Tibial artery (tissue), 4 donors: ENCODE data around the gene TBC1D4.

Experiments
- DNase-seq, 2 donors: peaks; one replicate each; pipeline ENCODE4 v3.0.0-alpha.2; 2019
- H3K27ac ChIP-seq, 2 donors: fragments of 200-600 bp; sonication (generic) in 1 of 2; 1 replicate in 1 of 2; 2 replicates in 1 of 2; pipeline ENCODE4 v1.5.1; 2018 to 2019; ENCODE audit warnings: mild to moderate bottlenecking in 1 of 2
- H3K27me3 ChIP-seq, 2 donors: fragments of 200-600 bp; sonication (generic) in 1 of 2; one replicate each; pipeline versions ENCODE4 v1.5.1 to v1.6.0; 2016 to 2019
- H3K36me3 ChIP-seq, 3 donors: fragments of 200-600 bp; sonication (generic) in 2 of 3; one replicate each; pipeline ENCODE4 v1.5.1; 2016 to 2019; ENCODE audit warnings: mild to moderate bottlenecking in 2 of 3
- H3K4me1 ChIP-seq, 4 donors: fragments of 200-600 bp; sonication (generic) in 2 of 4; 1 replicate in 3 of 4; 2 replicates in 1 of 4; pipeline ENCODE4 v1.5.1; 2016 to 2019
- H3K4me3 ChIP-seq, 2 donors: fragments of 200-600 bp; sonication (generic) in 1 of 2; 1 replicate in 1 of 2; 2 replicates in 1 of 2; pipeline ENCODE4 v1.5.1; 2018 to 2019; ENCODE audit warnings: mild to moderate bottlenecking in 2 of 2
- H3K9me3 ChIP-seq, 3 donors: fragments of 200-600 bp; sonication (generic) in 1 of 3; one replicate each; pipeline ENCODE4 v1.5.1; 2016 to 2019
- intact Hi-C: fragments of 100-400 bp; cut with DNase I; formaldehyde crosslinking; loops from one replicate; pipeline ENCODE4 v1.15.0; 2023; ENCODE audit warnings: low total_unique reads
- TF ChIP-seq, protein P1 (sequence below), 2 experiments: fragments of 200-600 bp in 1 of 2; fragments of 450-650 bp in 1 of 2; IDR thresholded peaks; one replicate each; pipeline ENCODE4 v1.5.1; 2017 to 2019; ENCODE audit warnings: antibody characterized with exemption in 2 of 2, mild to moderate bottlenecking in 1 of 2, moderate library complexity in 1 of 2

TBC1D4 gene

DNA sequence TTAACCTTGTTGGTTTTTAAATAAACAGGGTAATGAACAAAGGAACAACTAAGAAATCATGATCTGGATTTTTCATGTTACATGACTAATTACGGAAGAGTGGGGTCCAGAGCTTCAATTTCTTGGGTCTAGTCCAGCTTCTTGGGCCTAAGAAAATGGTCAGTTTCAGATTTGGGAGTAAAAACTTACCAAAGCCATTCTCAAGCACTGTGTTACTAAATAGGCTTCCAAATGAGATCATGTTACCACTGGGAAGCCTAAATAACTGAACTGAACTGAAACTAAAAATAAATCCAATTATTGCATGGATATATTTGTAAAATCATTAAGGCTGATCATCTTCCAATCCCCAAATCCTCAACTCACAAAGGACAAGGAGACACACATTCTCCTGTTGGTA, 13.9 kb downstream of the TBC1D4 start:
- Histone ChIP-seq H3K4me3 (no peak overlapping the region), H3K36me3 (no peaks in the 10 kb centered on the region), H3K9me3 (no peaks in the 10 kb centered on the region), H3K27ac (no peak overlapping the region), H3K27me3 (no peaks in the 10 kb centered on the region), H3K4me1 (peaks cover 0 to 10% (median 3%) of the 10 kb centered on the region in 4 donors)
- no peak for DNase-seq
- TF ChIP-seq, protein P1, sequence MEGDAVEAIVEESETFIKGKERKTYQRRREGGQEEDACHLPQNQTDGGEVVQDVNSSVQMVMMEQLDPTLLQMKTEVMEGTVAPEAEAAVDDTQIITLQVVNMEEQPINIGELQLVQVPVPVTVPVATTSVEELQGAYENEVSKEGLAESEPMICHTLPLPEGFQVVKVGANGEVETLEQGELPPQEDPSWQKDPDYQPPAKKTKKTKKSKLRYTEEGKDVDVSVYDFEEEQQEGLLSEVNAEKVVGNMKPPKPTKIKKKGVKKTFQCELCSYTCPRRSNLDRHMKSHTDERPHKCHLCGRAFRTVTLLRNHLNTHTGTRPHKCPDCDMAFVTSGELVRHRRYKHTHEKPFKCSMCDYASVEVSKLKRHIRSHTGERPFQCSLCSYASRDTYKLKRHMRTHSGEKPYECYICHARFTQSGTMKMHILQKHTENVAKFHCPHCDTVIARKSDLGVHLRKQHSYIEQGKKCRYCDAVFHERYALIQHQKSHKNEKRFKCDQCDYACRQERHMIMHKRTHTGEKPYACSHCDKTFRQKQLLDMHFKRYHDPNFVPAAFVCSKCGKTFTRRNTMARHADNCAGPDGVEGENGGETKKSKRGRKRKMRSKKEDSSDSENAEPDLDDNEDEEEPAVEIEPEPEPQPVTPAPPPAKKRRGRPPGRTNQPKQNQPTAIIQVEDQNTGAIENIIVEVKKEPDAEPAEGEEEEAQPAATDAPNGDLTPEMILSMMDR (IDR thresholded peaks at IDR 0.05) = no peak
- intact Hi-C loops = no loop called here

DNA sequence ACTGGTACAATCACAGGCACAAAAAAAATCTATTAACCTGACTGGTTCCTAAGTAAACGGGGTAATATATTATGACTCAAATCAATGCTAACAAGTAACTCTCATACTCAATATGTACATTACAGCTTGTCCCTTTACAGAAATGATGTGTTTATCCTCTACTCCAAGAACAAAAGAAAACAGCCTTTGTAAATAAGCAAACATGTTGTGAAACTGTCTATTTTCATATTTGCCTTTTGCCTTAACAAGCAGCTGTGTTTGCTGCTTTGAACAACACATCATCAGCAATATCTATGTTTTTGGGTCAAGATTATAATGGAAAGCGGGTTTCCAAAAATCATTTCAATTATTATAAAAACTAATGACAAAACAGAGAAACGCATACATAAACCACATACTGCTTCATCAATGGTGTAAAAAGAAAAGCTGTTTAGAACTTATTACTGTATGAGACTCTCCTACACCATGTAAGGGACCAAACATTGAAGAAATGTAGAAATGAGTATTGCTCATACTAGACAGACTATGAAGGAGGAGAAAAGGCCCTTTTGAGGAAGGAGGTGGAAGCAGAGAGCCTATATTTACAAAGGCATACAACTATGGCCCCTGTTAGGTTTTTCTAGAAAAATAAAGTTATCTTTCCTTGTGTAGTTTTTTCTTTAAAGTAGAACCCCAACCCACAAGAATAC, 14.8 kb downstream of the TBC1D4 start:
- no peak for DNase-seq
- intact Hi-C loops = no loop called here
- H3K27me3 ChIP-seq = no peaks in the 10 kb centered on the region
- H3K9me3 ChIP-seq = no peaks in the 10 kb centered on the region
- TF ChIP-seq, protein P1 (IDR thresholded peaks at IDR 0.05) = no peak
- no peak overlapping the region for H3K27ac ChIP-seq
- no peaks in the 10 kb centered on the region for H3K36me3 ChIP-seq
- no peak overlapping the region for H3K4me3 ChIP-seq
- peaks cover 0 to under 1% (median 0%) of the 10 kb centered on the region in 4 donors for H3K4me1 ChIP-seq

GRCh38 chr13:75465236-75465635, 16.7 kb downstream of the TBC1D4 start:
- Histone ChIP-seq H3K36me3 (no peaks in the 10 kb centered on the region), H3K4me1 (no peaks in the 10 kb centered on the region), H3K27ac (no peak overlapping the region), H3K4me3 (no peak overlapping the region), H3K27me3 (no peaks in the 10 kb centered on the region), H3K9me3 (no peaks in the 10 kb centered on the region)
- no peak for DNase-seq
- intact Hi-C loops = no loop called here
- TF ChIP-seq, protein P1 (IDR thresholded peaks at IDR 0.05) = no peak

- intact Hi-C loops = no loop called here
- no peak for DNase-seq
- Histone ChIP-seq H3K36me3 (no peaks in the 10 kb centered on the region), H3K27ac (no peak overlapping the region), H3K9me3 (no peaks in the 10 kb centered on the region), H3K4me1 (no peaks in the 10 kb centered on the region), H3K27me3 (no peaks in the 10 kb centered on the region), H3K4me3 (no peak overlapping the region)
- TF ChIP-seq, protein P1 (IDR thresholded peaks at IDR 0.05) = no peak
Measured at GRCh38 chr13:75461314-75461713, 20.7 kb downstream of the TBC1D4 start.

DNA sequence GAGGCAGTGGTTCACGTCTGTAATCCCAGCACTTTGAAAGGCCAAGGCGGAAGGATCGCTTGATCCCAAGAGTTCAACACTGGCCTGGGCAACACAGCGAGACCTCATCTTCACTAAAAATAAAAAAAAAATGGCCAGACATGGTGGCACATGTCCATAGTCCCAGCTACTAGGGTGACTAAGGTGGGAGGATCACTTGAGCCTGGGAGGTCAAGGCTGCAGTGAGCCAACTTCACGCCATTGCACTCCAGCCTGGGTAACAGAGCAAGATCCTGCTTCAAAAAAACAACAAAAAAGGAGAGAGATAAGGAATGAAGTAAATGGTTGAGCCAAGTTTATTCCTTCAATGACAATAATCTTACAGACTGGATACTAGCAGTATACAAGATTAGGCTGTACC, 21.3 kb downstream of the TBC1D4 start:
- Histone ChIP-seq H3K9me3 (no peaks in the 10 kb centered on the region), H3K27me3 (no peaks in the 10 kb centered on the region), H3K4me1 (peaks cover 0 to 6% (median 0%) of the 10 kb centered on the region in 4 donors), H3K36me3 (no peaks in the 10 kb centered on the region), H3K27ac (no peak overlapping the region), H3K4me3 (no peak overlapping the region)
- intact Hi-C loops = no loop called here
- DNase-seq = no peak
- TF ChIP-seq, protein P1 (IDR thresholded peaks at IDR 0.05) = no peak
